SK-N-SH treated with all-trans-retinoic acid at 6 μM for 48 hours (cell line): Measurements from ENCODE around the gene STX11.

Source experiments
- CREB5 ChIP-seq: fragments of 250-450 bp; sonication (Bioruptor Pico); IDR thresholded peaks from 2 replicates; pipeline ENCODE4 v1.5.1; 2020; ENCODE audit warnings: low read depth, mild to moderate bottlenecking, moderate library complexity
- CSRNP3 ChIP-seq: fragments of 250-450 bp; sonication (Bioruptor Pico); IDR thresholded peaks from 2 replicates; pipeline ENCODE4 v1.5.1; 2021; ENCODE audit warnings: mild to moderate bottlenecking, moderate library complexity
- ISL1 ChIP-seq: fragments of 250-450 bp; sonication (Bioruptor Pico); IDR thresholded peaks from 2 replicates; pipeline ENCODE4 v2.1.2; 2022; ENCODE audit warnings: mild to moderate bottlenecking, moderate library complexity
- OSR1 ChIP-seq: fragments of 250-450 bp; sonication (Bioruptor Pico); IDR thresholded peaks from 2 replicates; pipeline ENCODE4 v1.8.0; 2022; ENCODE audit warnings: moderate library complexity, mild to moderate bottlenecking, inconsistent platforms
- PATZ1 ChIP-seq: fragments of 250-450 bp; sonication (Bioruptor Pico); IDR thresholded peaks from 2 replicates; pipeline ENCODE4 v1.8.0; 2020; ENCODE audit warnings: mild to moderate bottlenecking, moderate library complexity, borderline replicate concordance
- TCF4 ChIP-seq: fragments of 250-450 bp; sonication (Bioruptor Pico); IDR thresholded peaks from 2 replicates; pipeline ENCODE4 v1.8.0; 2021; ENCODE audit warnings: mild to moderate bottlenecking, moderate library complexity, borderline replicate concordance
- ZC3H10 ChIP-seq: fragments of 250-450 bp; sonication (Bioruptor Pico); IDR thresholded peaks from 2 replicates; pipeline ENCODE4 v1.5.1; 2021; ENCODE audit warnings: mild to moderate bottlenecking, moderate library complexity
- ZFP3 ChIP-seq: fragments of 250-450 bp; sonication (Bioruptor Pico); IDR thresholded peaks from 2 replicates; pipeline ENCODE4 v1.5.0; 2020; ENCODE audit warnings: mild to moderate bottlenecking, moderate library complexity
- ZFP30 ChIP-seq: fragments of 450-650 bp; formaldehyde crosslinking; IDR thresholded peaks from 2 replicates; pipeline ENCODE4 v1.5.0; 2022; ENCODE audit warnings: mild to moderate bottlenecking, moderate library complexity

GRCh38 chr6:144181639-144182038 is 31.3 kb downstream of the STX11 start:
- TF ChIP-seq ISL1 (CRISPR knock-in tag): no peak
- no peak for TF ChIP-seq ZFP3 (CRISPR knock-in tag)
- no peak for TF ChIP-seq PATZ1 (CRISPR knock-in tag)
- no peak for TF ChIP-seq ZFP30 (CRISPR knock-in tag)
- TF ChIP-seq CREB5 (CRISPR knock-in tag): no peak
- TF ChIP-seq ZC3H10 (CRISPR knock-in tag): no peak
- no peak for TF ChIP-seq OSR1 (CRISPR knock-in tag)
- TF ChIP-seq TCF4 (CRISPR knock-in tag): no peak
- TF ChIP-seq CSRNP3 (CRISPR knock-in tag): no peak
